ENCODE results near the gene SLC27A5. TPM values are rescaled to one million over a fixed set of nuclear protein-coding genes. Genes with fewer than 3 reads are reported as not detected.

The SLC27A5 gene
- total RNA-seq, 1 donor from 2014 or later = 736 TPM

- DNase-seq (ENCODE audit: low spot score) = no peak
Measured at GRCh38 chr19:58535857-58536256, 24.1 kb upstream of the SLC27A5 start.

GRCh38 chr19:58531034-58531840 lies 19.4 kb upstream of the SLC27A5 start:
- ATAC-seq = no peak
- DNase-seq (ENCODE audit: low spot score) = no peak

More at GRCh38 chr19:58535857-58536256, 24.1 kb upstream of the SLC27A5 start:
- ATAC-seq = no peak

- ATAC-seq (no peak), DNase-seq (ENCODE audit: low spot score) (no peak)
Measured at GRCh38 chr19:58529405-58529804, 17.6 kb upstream of the SLC27A5 start.

- DNase-seq (ENCODE audit: low spot score) (no peak), ATAC-seq (no peak)
Measured at GRCh38 chr19:58522709-58523108, 10.9 kb upstream of the SLC27A5 start.

- DNase-seq (ENCODE audit: low spot score) = no peak
- no peak for ATAC-seq
Measured at GRCh38 chr19:58521651-58522050, 9.9 kb upstream of the SLC27A5 start.

- DNase-seq (ENCODE audit: low spot score) (no peak), ATAC-seq (no peak)
Measured at GRCh38 chr19:58520257-58520599, 8.4 kb upstream of the SLC27A5 start.

GRCh38 chr19:58519355-58520256 lies 7.8 kb upstream of the SLC27A5 start, which contains the start of gene ZBTB45:
TSS of gene ZBTB45 (minus strand) at chr19:58519810. CDS start at chr19:58517673, 2,137 bp downstream.
- ATAC-seq = peak; percentile 86
- DNase-seq (ENCODE audit: low spot score) = peak; percentile 92

GRCh38 chr19:58519087-58519354 lies 7.2 kb upstream of the SLC27A5 start:
- DNase-seq (ENCODE audit: low spot score) (peak; percentile 69), ATAC-seq (peak; percentile 57)

GRCh38 chr19:58518256-58519086 lies 6.7 kb upstream of the SLC27A5 start:
- no peak for DNase-seq (ENCODE audit: low spot score)
- ATAC-seq = no peak

- no peak for ATAC-seq
- DNase-seq (ENCODE audit: low spot score) = no peak
Measured at GRCh38 chr19:58516964-58517833, 5.4 kb upstream of the SLC27A5 start.

GRCh38 chr19:58516246-58516836 lies 4.5 kb upstream of the SLC27A5 start:
- no peak for DNase-seq (ENCODE audit: low spot score)

GRCh38 chr19:58515259-58515658 lies 3.5 kb upstream of the SLC27A5 start:
- ATAC-seq (no peak), DNase-seq (ENCODE audit: low spot score) (no peak)

More at GRCh38 chr19:58516246-58516836, 4.5 kb upstream of the SLC27A5 start:
- ATAC-seq = no peak

GRCh38 chr19:58514564-58515022 lies 2.8 kb upstream of the SLC27A5 start:
- ATAC-seq = no peak
- DNase-seq (ENCODE audit: low spot score) = peak; percentile 48

GRCh38 chr19:58513694-58514563 lies 2.1 kb upstream of the SLC27A5 start:
- ATAC-seq (peak; percentile 70), DNase-seq (ENCODE audit: low spot score) (peak; percentile 94)

GRCh38 chr19:58513213-58513693 lies 1.5 kb upstream of the SLC27A5 start:
- peak; percentile 1 for ATAC-seq
- DNase-seq (ENCODE audit: low spot score) = no peak

- DNase-seq (ENCODE audit: low spot score) (peak; percentile 75), ATAC-seq (peak; percentile 37)
Measured at GRCh38 chr19:58510084-58510862, 1.5 kb downstream of the SLC27A5 start.

- DNase-seq (ENCODE audit: low spot score) = no peak
- ATAC-seq = no peak
Measured at GRCh38 chr19:58509731-58510083, 2.1 kb downstream of the SLC27A5 start.

Measured in left lobe of liver (tissue), 2 donors.